Stimulated activated CD4-positive, alpha-beta T cell treated with anti-CD3 and anti-CD28 coated beads, Interleukin-4, amount 100 ng/mL, for 1 hour (primary cell): ENCODE measurements around the gene CHRNA7.
"Not testable (repeated sequence)": the region's sequence is repeated elsewhere in the genome, so short reads cannot be mapped to it uniquely, and the experiment has no call there.

Experiments
- DNase-seq: peaks from one replicate; pipeline ENCODE4 v3.0.0-alpha.2; 2020

CHRNA7 gene

DNA sequence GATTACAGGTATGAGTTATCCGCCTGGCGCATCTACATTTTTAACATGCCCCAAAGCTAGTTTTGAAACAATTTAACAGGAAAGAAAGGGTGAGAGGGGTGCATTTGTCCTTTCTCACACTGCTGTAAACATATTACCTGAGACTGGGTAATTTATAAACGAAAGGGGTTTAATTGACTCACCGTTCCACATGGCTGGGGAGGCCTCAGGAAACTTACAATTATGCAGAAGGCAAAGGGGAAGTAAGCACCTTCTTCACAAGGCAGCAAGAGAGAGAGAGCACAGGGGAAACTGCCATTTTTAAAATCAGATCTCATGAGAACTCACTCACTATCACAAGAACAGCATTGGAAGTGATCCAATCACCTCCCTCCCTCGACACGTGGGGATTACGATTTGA is 165.9 kb downstream of the CHRNA7 start:
- not testable (repeated sequence) for DNase-seq

DNA sequence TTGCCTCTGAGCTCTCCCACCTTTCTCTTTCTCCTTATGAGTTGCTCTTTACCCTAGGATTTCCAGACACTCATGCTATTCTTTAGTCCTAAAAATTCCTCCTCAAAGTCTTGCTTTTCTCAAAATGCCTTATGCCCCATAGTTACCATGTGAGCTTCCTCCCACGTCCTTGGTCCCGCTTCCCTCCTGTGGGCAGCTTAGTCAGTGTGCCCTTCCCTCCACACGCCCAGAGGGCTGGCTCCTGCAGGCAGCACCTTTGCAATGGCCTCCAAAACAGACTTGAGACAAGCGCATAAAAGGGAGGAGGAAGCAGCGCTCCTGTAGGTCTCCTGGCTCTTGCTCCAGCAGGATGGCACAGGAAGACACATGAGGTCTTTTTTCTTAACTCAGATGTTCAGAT is 168.6 kb downstream of the CHRNA7 start:
- DNase-seq = not testable (repeated sequence)

DNA sequence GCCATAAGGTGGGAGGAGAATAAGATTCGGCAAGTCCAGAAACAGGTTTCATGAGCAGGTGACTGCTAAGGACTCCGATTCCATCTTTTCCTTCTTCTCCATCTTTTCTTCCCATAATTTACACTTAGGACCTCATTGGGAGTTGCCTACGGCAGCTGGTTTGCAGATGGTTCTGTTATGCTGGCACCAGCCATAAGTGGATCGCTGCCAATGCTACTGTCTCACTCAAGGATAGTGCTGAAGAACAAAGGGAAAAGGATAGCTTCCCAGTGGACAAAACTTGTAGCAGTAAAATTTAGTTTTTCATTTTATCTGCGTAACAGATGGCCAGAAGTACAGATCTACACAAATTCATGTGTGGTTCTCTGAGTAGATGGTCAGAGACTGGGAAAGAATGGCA is 178.8 kb downstream of the CHRNA7 start:
- not testable (repeated sequence) for DNase-seq

DNA sequence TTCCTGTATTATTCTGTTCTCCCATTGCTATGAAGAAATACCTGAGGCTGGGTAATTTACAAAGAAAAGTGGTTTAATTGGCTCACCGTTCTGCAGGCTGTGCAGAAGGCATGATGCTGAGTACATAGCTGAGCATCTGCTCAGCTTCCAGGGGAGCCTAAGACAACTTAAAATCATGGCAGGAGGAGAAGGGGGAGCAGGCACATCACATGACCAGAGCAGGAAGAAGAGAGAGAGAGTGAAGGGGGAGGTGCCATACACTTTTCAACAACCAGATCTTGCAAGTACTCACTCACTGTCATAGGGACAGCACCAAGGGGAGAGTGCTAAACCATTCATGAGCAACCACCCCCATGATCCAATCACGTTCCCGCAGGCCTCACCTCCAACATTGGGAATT is 188.4 kb downstream of the CHRNA7 start:
- DNase-seq = no peak
